DND-41 (cell line): ENCODE results near the gene IFT122.

Experiments used
- CTCF ChIP-seq: IDR thresholded peaks from 2 replicates; pipeline ENCODE4 v1.5.1; 2012; ENCODE audit warnings: borderline replicate concordance, low read length, moderate library complexity, mild to moderate bottlenecking; ENCODE audit not compliant: poor library complexity, severe bottlenecking; ENCODE audit errors: extremely low read depth
- EZH2 ChIP-seq: IDR thresholded peaks from 3 replicates; pipeline ENCODE4 v1.6.1; 2012; ENCODE audit warnings: borderline replicate concordance, low read depth, mild to moderate bottlenecking, moderate library complexity, low read length, inconsistent platforms; ENCODE audit not compliant: severe bottlenecking

DNA sequence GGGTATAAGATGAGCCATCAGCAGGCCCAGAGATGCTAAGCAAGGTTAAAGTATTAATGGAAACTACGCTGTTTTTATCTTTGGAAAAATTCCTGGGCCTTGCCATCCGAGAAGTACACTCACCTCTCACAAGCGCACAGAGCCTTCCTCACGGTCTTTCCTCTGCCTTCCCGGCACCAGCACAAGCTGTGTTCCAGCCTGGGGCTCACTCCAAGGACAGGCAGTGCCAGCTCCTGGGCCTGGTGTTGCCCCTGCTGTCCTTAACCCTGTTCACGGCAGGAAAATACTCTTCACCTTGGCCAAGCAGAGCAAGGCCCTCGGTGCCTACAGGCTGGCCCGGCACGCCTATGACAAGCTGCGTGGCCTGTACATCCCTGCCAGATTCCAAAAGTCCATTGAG is 74.1 kb downstream of the IFT122 start:
- no peak for TF ChIP-seq CTCF
- TF ChIP-seq EZH2: no peak
